ENCODE results near the gene RNASE8.
"Not testable (repeated sequence)": the region's sequence is repeated elsewhere in the genome, so short reads cannot be mapped to it uniquely, and the experiment has no call there.

RNASE8 gene

DNA sequence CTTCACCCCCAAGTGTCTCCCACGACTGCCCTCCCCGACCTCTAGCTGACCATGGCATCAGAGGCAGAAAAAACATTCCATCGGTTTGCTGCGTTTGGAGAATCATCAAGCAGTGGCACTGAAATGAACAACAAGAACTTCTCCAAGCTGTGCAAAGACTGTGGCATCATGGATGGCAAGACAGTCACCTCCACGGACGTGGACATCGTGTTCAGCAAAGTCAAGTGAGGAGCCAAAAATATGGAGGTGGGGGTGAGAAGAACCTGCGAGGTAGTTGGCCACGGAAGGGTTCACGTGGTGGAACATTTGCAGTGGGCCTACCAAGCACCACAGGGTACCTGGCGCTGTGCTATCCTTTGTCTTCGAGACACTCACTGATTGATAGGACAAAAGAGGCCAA, 27.1 kb upstream of the RNASE8 start:
- no peak for DNase-seq

DNA sequence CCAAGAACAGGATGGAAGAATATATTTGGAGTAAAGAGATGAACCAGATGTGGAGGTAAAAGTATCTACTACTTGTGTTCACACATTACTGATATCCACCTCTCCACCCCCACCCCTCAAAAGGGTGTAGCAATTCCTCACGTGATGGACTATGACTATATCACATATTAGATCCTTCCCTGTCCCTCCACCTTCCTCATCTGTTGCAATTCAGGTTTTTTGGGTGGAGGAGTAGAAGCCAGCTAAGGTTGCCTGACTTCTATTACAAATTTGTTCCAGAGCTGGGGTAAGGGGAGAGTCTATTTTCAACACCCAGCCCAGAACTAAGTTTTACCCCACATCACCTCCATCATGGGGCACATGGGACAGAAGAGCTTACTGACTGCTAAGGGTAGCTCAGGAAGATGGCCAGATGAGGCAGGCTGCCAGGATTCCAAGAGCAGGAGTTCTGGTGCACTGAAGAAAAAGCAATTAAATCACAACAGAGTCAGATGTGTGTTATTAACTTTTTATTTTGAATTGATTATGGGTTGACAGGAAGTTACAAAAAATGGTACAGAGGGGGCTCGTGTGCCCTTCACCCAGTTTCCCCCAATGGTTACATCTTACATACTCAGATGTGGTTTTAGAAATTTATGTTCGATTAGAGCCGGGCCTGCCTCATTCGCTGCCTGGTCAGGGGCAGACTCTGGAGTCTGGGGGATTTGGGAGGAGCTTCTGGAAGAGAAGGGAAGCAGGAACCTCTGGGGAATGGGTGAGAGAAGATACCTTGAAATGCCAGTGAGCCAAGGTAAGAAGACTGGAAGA, 25.1 kb upstream of the RNASE8 start:
- DNase-seq, result no peak

DNA sequence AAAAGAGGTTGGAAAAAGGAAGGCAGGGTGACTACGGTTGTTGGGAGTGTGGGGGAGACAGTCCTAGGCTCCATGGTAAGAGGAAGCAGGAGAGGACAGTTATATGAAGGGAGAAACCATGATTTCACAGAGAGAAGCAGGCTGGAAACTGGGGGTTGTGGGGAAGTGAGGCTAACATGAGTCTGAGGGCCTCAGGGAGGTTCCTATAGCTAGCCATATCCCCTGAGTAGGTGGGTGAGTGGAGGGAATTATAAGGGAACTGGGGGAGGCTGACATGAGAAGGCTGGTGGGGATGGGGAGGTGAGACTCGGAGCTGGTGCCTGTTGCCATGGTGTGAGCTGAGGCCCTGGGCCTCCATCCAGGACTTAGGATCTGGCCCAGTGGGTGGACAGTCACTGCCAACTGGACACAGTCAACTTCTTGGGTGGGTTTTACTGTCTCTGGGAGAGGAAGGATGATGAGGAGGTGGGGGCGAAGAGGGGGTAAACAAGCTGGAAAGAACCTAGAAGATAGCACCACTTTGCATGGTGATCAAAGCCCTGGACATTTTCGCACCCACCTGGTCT, 24.4 kb upstream of the RNASE8 start:
- DNase-seq, result no peak

DNA sequence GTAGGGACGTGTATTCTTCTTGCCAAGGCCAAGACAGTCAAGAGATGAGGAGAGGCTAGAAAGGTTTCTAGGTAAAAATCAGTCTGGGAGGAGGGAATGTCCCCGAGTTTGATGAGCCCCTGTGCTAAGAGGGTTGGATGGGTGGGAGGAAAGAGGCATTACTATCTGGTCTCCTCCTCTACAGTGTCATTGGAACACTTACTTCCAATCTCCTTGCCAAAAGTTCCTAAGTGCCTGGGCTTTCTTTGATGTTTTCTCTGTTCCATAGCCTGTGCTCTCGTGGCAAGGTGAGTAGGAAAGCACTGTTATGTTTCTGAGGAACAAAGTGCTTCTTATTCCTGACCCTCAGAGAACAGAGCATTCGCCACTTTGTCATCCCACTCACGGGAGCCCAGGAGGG, 22.9 kb upstream of the RNASE8 start, which contains the start of gene RNASE13:
Gene RNASE13, minus strand, starts transcription at position 101 of the 400 bp plus-strand sequence. CDS start 519 bp downstream, outside the sequence.
- no peak for DNase-seq

DNA sequence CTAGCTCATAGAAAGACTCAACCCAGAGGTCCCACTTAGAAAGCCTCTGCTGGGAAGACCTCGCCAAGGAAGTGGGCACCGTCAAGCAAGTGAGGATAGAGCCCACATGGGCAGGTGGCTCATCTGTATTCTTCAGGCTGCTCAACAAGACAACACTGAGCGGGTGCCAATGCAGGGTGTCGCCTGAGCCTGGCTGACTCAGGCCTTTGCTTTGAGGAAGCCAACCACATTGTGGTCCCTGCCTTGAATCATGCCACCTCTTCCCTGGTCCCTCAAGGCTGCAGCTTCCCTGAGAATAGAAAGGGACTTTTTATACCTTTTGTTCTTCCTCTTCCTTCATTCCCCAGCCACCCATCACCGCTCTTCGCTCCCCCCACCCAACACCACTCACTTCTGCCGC, 20.9 kb upstream of the RNASE8 start:
- no peak for DNase-seq

DNA sequence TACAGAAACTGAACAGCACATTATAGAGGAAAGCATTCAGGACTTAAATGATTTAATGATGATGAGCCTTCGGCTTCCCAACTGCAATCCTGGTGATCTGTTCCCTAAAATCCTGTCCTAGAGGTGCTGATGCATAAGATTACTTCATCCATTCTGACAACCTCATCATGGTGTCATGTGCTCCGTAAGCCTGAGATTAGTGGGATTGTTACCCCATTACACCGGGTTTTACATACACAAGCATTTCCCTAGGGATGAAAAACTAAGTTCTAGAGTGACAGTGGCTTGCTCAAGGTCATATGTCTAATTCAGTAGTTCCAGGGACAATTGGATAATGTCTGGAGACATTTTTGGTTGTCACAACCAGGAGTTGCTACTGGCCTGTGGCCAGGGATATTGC, 20.5 kb upstream of the RNASE8 start:
- DNase-seq, result no peak

DNA sequence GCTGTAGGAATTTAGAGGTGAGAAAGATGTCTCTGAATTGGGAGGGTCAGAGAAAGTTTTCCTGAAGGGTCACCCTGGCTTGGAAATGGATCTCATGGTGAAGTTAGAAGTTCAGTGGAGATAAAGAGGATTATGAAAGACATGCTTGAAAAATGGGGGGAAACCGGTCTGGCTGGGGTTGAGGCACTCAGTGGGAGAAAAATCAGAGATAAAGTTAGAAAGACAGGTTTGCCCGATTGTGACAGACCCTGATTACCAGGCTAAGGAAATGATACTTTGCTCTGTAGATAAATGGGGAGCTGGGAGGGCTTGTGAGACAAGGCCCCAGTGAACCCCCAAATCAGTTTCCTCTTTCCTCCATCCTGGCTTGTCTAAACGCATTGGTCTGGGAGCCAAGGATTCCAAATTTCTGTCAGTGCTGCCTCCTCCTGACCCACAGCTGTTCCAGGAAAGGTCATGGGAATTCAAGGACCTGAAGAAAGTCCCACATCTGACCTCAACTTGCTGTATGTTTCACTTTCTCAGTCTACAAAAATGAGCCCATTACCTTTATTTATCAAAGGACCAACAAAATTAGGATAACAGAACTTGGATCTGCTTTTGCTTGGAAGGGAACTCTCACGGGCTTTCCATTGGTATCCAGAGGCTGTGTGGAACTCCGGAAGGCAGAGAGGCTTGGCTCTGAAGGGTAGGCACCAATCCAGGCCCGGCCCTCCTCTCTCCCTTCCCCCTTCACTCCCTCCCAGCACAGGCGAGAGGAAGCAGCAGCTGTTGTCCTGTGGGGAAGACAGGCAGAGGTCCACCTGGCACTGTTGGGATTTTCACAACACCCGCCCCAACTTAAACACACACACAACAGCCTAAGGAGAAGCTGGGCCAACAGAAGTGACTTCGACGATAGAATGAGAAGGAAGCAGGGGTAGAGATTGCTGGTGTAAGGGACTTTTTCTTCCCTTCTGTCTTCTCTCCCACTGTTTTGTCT, 18.9 kb upstream of the RNASE8 start:
- no peak for DNase-seq

DNA sequence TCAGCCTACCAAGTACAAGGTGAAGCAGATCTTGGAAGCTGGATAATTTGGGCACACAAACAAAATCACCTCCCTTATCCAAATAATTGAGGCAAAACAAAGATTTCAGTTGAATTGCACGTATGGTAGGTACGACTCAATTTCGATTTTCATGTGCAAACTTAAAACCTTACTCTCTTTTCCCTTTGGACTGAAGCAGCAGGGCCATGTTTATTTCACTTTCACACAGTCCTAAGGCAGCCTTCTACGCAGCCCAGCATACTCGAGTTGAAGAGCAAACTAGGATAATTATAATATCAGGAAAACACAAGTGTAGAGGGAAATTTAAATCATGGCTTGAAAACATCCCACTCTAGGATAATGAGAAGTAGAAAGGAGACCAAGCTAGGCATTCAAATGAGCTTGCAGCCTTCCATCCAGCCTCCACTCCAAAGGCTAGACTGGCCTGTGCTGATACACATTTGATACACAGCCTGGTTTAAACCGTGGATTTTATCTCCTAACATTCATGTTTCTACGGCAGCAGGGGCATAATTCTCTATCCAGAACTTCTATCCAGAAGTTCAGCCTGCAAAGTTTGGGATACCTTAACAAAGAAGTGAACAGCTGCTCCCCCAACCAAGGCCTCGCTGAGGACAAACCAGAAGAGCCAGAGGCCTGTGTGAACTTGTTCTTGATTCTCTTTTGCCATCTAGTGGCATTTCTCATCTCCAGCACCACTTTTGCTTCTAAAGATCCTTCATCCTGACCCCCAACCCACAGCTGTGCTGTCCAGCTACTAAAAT, 17.8 kb upstream of the RNASE8 start:
- no peak for DNase-seq

DNA sequence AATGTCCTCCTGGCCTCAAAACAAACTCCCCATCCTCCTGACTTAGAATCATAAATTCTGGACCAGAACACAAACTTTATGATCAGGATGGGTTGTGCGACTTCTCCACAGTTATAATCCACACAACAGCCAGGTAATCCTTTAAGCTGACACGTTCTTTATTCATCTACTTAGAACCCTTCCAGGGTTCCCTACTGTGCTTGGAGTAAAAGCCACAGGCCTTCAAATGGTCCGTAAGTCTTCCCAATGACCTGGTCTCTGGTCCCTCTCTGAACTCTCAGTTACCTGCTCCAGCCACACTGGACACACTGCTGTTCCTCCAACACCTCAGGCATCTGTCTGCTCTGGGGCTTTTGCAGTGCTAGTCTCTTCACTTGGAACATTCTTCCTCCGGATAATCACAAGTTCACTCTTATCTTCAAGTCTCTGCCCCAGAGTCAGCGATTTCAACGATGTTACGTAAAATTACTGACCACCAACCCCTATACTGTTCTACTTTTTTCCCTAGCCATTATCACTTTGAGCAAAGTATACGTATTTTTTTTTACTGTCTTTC, 17.2 kb upstream of the RNASE8 start:
- DNase-seq, result no peak

DNA sequence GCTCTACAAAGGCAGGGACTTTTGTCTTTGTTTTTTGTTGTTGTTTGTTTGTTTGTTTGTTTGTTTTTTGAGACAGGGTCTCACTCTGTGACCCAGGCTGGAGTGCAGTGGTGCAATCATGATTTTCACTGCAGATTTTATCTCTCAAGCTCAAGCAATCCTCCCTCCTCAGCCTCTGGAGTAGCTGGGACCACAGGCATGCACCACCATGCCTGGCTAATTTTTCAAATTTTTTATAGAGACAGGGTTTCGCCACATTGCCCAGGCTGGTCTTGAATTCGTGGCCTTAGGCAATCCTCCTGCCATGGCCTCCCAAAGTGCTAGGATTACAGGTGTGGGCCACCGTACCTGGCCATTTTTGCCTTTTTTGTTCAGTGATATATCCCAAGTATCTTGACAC, 16.7 kb upstream of the RNASE8 start:
- not testable (repeated sequence) for DNase-seq

DNA sequence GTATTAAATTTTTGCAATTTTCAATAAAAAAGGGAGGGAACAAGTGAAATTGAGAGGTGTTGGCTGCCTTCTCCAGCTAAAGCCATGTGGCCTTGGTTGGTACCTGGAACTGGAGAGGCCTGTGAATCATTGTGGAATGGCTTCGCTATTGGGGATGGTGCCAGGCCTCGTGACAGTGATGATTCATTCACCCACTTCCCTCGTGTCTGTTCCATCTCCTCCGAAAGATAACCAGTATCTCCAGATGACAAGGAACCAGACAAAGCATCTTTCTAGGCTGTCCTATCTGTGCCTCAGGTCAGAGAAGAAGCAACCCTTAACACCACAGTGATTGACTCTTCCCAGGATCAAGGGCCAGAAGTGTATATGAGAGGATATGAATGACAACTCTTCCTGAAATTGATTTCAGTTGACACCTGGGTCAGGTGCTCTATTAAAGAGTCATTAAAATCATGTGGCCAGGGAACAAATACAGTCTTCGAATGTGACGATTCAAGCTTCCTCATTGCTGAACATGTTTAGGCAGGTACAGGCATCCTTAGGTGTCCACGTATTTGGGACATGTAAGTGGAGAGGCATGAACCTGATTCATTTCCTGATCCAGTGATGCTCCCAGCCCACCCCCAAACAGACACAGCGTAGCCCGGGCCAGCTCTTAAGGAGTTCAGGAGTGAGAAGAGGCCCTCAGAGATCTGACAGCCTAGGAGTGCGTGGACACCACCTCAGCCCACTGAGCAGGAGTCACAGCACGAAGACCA, 15.8 kb upstream of the RNASE8 start, which contains the start of gene RNASE7:
Gene RNASE7, plus strand, starts transcription at position 687 of the 758 bp plus-strand sequence. CDS start 631 bp downstream, outside the sequence.
- no peak for DNase-seq

DNA sequence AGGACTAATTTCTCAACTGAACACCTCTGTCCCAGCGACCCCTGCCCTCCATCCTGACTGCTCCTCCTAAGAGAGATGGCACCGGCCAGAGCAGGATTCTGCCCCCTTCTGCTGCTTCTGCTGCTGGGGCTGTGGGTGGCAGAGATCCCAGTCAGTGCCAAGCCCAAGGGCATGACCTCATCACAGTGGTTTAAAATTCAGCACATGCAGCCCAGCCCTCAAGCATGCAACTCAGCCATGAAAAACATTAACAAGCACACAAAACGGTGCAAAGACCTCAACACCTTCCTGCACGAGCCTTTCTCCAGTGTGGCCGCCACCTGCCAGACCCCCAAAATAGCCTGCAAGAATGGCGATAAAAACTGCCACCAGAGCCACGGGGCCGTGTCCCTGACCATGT, 14.7 kb upstream of the RNASE8 start:
- no peak for DNase-seq

DNA sequence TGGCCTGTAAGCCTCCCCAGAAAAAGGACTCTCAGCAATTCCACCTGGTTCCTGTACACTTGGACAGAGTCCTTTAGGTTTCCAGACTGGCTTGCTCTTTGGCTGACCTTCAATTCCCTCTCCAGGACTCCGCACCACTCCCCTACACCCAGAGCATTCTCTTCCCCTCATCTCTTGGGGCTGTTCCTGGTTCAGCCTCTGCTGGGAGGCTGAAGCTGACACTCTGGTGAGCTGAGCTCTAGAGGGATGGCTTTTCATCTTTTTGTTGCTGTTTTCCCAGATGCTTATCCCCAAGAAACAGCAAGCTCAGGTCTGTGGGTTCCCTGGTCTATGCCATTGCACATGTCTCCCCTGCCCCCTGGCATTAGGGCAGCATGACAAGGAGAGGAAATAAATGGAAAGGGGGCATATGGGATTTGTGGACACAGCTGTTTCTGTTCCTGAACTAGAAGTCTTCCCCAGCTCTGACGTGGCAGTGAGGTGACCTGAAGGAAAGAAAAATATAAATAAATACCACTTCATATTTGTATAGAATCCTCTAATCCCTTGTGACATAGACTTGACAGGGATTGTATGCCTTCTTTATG, 14.1 kb upstream of the RNASE8 start:
- DNase-seq, result no peak

DNA sequence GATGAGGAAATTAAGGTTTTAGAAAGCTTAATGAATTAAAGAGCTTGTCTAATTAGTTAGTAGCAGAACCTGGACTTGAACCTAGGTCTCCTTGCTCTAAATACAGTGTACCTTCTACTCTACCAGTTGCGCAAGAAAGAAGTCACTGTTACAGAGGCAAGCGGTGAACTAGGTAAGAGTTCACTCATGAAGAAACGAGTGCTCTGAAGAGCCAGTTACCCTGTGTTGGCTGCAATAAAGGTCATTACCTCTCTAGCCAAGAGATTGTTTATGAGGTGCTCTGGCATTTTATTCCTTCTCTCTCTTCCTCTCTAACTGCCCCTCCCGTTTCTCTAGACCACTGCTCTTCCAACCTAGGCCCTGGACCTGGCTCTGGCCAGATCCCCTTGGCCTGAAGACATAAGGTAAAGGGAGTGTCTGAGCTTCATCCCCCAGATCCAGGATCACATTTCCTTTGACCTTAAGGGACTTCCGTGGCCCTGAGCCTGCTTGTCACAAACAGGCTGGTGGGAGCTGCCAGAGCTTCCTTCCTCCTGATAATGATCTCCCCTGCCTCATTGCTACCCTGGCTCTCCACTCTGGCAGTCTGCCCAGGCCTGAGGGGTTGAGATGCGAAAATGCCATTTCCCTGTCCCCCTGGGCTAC, 13.5 kb upstream of the RNASE8 start:
- no peak for DNase-seq

DNA sequence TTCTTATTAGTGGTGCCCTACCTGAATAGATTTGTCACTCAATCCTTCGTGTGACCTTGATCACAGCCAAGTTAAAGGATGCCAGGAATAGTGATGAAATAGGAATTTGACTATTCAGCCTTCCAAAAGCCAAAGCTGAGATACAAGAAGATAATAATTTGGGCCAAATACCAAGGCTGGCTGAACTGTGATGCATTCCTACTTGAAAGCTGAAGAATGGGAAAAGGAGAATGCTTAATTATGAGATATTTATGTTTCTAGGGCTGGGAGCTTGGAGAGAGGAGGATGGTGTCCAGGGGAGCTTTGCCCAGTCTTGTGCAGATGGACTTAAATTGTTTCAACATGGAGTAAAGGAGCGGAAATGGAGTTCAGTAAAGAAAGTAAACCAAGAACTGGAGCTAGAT, 10.2 kb upstream of the RNASE8 start:
- no peak for DNase-seq

DNA sequence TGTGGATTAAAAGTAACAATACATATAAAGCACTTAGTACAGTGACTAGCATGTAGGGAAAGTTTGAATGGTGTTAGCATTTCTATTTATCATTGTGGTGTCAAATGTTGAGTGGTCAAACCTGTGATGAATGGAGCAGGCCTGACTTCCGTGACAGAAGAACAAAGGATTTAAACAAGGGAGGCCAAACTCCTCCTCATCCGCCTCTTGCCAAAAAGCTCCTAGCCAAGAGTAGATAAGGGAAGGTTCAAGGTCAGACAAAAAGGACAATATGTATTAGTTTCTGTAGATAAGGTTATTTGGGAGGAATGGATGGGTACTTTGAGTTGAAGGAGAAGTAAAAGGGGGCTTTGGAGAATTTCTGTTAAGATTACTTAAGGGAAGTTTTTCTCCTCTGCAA, 9.0 kb upstream of the RNASE8 start:
- DNase-seq, result no peak

DNA sequence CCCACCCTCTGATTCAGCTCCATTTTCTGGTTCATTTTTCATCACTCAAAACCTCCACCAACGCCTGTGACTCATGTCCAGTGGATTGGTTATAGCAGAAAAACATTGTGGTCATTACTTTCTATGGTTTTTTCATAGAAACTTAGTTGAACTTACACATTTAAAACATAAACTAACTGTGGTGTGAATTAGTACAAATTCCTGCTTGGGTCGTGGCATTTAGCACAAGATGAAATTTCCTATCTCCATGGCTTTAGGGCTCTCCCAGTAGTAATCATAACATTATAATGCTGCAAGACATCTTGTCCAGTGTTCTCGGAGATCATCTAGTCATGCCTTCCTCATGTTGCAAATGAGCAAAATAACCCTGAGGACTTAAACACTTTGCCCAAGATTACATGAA, 8.3 kb upstream of the RNASE8 start:
- DNase-seq, result no peak

DNA sequence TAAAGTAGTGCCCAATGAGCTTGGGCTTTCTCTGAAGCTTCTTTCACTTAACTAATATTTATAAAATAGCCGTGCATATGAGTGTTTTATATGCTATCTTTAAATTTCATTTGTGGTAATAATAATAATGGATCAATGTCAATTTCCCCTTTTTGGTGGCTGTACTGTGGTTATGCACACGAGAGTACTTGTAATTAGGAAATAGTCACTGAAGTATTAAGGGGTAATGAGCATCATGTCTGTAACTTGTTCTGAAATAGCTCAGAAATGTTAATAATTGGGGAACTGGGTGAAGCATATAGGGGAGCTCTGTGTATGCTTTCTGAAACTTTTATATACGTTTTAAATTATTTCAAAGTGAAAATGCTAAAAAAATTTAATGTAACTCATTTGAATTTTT, 7.0 kb upstream of the RNASE8 start:
- no peak for DNase-seq

DNA sequence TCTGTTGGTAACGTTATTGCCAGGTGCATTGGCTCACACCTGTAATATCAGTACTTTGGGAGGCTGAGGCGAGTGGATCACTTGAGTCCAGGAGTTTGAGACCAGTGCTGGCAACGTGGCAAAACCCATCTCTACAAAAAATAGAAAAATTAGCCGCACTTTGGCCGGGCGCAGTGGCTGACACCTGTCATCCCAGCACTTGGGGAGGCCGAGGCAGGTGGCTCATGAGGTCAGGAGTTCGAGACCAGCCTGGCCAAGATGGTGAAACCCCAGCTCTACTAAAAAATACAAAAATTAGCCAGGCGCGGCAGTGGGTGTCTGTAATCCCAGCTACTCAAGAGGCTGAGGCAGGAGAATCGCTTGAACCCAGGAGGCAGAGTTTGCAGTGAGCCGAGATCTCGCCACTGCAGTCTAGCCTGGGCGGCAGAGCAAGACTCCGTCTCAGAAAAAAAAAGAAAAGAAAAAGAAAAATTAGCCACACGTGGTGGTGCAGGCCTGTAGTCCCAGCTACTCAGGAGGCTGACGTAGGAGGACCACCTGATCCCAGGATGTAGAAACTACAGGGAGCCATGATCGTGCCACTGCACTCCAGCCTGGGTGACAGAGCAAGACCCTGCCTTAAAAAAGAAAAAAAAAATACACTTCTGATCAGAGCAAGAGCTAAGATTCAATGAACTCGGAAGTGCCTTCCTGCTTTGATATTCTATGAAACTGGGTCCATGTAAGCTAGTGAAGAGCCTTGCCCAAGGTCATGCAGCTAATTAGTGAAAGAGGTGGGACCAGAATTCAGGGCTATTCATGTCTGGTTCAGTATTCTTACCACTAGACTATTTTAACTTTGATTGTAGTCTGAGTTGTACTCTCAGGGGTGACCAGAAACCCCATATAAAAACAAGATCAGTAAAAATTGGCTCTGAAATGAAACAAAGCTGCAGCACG, 4.2 kb upstream of the RNASE8 start:
- no peak for DNase-seq
